ENCODE data around the gene ZNF780A. TPM values are rescaled to one million over a fixed set of nuclear protein-coding genes. Genes with fewer than 3 reads are reported as not detected.
A peak's percentile ranks its signal among the peaks of the same experiment; 100 is the strongest.

Gene ZNF780A
- total and polyA plus RNA-seq, 2 of the 13 experiments (the other 11 are each of a cell fraction or from before 2014, with no cell fraction given) = 13.5 to 22.7 TPM

GRCh38 chr19:40078377-40078776 is 12.4 kb downstream of the ZNF780A start (continued):
- no peak for TF ChIP-seq TIGD3 (CRISPR knock-in tag; IDR thresholded peaks at IDR 0.05; ENCODE audit: borderline replicate concordance)
- no peak for TF ChIP-seq CHCHD3 (CRISPR knock-in tag; IDR thresholded peaks at IDR 0.05)
- TF ChIP-seq ZSCAN29 (CRISPR knock-in tag; conservative IDR thresholded peaks at IDR 0.05) = no peak
- TF ChIP-seq HNRNPLL (IDR thresholded peaks at IDR 0.05; ENCODE audit: low read depth, low read length, poor library complexity, severe bottlenecking) = no peak
- no peak for TF ChIP-seq ZNF510 (CRISPR knock-in tag; IDR thresholded peaks at IDR 0.05; ENCODE audit: low read depth)
- TF ChIP-seq BCL6 (CRISPR knock-in tag; IDR thresholded peaks at IDR 0.05) = no peak

- H3K9ac ChIP-seq (ENCODE audit: insufficient read depth, low read depth, low read length) = no peak overlapping the region
- 94% methylated on average over 1 of the region's 1 CpG for WGBS (ENCODE audit: low lambda C conversion rate)
- POLR2A ChIA-PET = no interaction called here
- DNase-seq (ENCODE audit: low spot score) (no peak), FAIRE-seq (no peak), ATAC-seq (no peak)
- H3K27me3 ChIP-seq (ENCODE audit: control insufficient read depth in 1 of 2, insufficient read depth in 2 of 2, low read length in 2 of 2) = no peaks in the 10 kb centered on the region; a peak in 1 of 5 replicates
- H3K27ac ChIP-seq (ENCODE audit: extremely low read length, insufficient read depth, low read length) = no peak overlapping the region
- no peaks in the 10 kb centered on the region for H3K79me2 ChIP-seq (ENCODE audit: insufficient read depth, low read length)
- peaks cover 6 to 17% of the 10 kb centered on the region in 2 experiments; a peak in 4 of 5 replicates for H3K36me3 ChIP-seq (replicated peaks in 1 of 2; ENCODE audit: control insufficient read depth in 1 of 2, insufficient read depth in 2 of 2, low read length in 2 of 2)
- no peak overlapping the region for H3K4me2 ChIP-seq (ENCODE audit: low read depth, low read length)
- BruUV-seq (replicated peaks) = no TSS peak
- intact Hi-C loops (cut with micrococcal nuclease; ENCODE audit: unreplicated experiment) = no loop called here
- no peak overlapping the region for H3K4me3 ChIP-seq (replicated peaks in 1 of 3; ENCODE audit: insufficient read depth in 1 of 3, low read depth in 2 of 3, low read length in 3 of 3)
- no peak for TF ChIP-seq UBTF (CRISPR knock-in tag; IDR thresholded peaks at IDR 0.05)
- TF ChIP-seq MAFK (conservative IDR thresholded peaks at IDR 0.05 in 1 of 2, IDR thresholded peaks at IDR 0.05 in 1 of 2; ENCODE audit: low read length in 2 of 2) = peak; percentile 74 to 77
- TF ChIP-seq MAFF (IDR thresholded peaks at IDR 0.05; ENCODE audit: low read depth, low read length) = peak; percentile 95
- no peak for TF ChIP-seq PHF8 (CRISPR knock-in tag; IDR thresholded peaks at IDR 0.05)
- H3K4me1 ChIP-seq (ENCODE audit: insufficient read depth, low read length) = no peaks in the 10 kb centered on the region
- H3K9me3 ChIP-seq (ENCODE audit: low read length) = no peaks in the 10 kb centered on the region
- H2AFZ ChIP-seq (ENCODE audit: low read length) = no peak overlapping the region
- in situ Hi-C loops (cut with HindIII; ENCODE audit: extremely low pct_ligation_motif_present, low pct_unique_long_range_greater_than_20kb) = no loop called here
- no peaks in the 10 kb centered on the region for H4K20me1 ChIP-seq (ENCODE audit: insufficient read depth, low read length)
- CTCF ChIA-PET (ENCODE audit: low intra/inter-chr PET ratio, low total read pairs) = no interaction called here
Observed at GRCh38 chr19:40070058-40070457, 20.7 kb downstream of the ZNF780A start.
